B cell (primary cell): ENCODE results near the gene IL13. TPM values are rescaled to one million over a fixed set of nuclear protein-coding genes. Genes with fewer than 3 reads are reported as not detected.
A peak's percentile ranks its signal among the peaks of the same experiment; 100 is the strongest.

ENCODE experiments used
- ATAC-seq: fragments of 200-7000 bp; cut with Tn5 transposase; one replicate; pipeline ENCODE4 v1.10.0; 2021; ENCODE audit warnings: low read depth, mild to moderate bottlenecking, moderate number of reproducible peaks, moderate library complexity
- CTCF ChIA-PET: fragments of 350-600 bp; sonication (Branson Sonifier 250); formaldehyde crosslinking; loops from one replicate; lab custom pipeline; 2021; ENCODE audit warnings: antibody characterized with exemption, inconsistent platforms; lab: Charles Lee
- POLR2A ChIA-PET: fragments of 350-600 bp; sonication (Branson Sonifier 250); formaldehyde crosslinking; loops from one replicate; lab custom pipeline; 2021; ENCODE audit warnings: antibody characterized with exemption; lab: Charles Lee
- DNase-seq: peaks from one replicate; pipeline ENCODE4 v3.0.0; 2013
- H2AFZ ChIP-seq: 2 replicates; pipeline ENCODE4 v1.6.1; 2012; ENCODE audit warnings: mild to moderate bottlenecking, low read depth, low read length; ENCODE audit not compliant: insufficient read depth, poor library complexity, severe bottlenecking
- H3K27ac ChIP-seq, 2 donors: 1 replicate in 1 of 2; 2 replicates in 1 of 2; pipeline ENCODE4 v1.5.1; 2012 to 2013; ENCODE audit warnings: low read length in 2 of 2, mild to moderate bottlenecking in 2 of 2, moderate library complexity in 1 of 2
- H3K27me3 ChIP-seq, 4 experiments: fragments of 200-600 bp in 1 of 4; sonication (generic) in 1 of 4; replicated peaks in 1 of 4; 1 replicate in 2 of 4; 2 replicates in 2 of 4; pipeline versions ENCODE4 v1.6.1 to v1.7.0; 2013 to 2016; ENCODE audit warnings: low read length in 3 of 4, mild to moderate bottlenecking in 2 of 4, mixed read lengths in 1 of 4, moderate library complexity in 1 of 4; ENCODE audit not compliant: insufficient read depth in 4 of 4, control insufficient read depth in 3 of 4; ENCODE audit errors: control extremely low read depth in 1 of 4
- H3K36me3 ChIP-seq, 2 experiments: replicated peaks in 1 of 2; 1 replicate in 1 of 2; 2 replicates in 1 of 2; pipeline versions ENCODE4 v1.6.1 to v1.7.1; 2013; ENCODE audit warnings: low read length in 1 of 2; ENCODE audit not compliant: insufficient read depth in 2 of 2, control insufficient read depth in 1 of 2; ENCODE audit errors: control extremely low read depth in 1 of 2, extremely low read depth in 1 of 2
- H3K4me1 ChIP-seq, 2 donors: fragments of 200-600 bp in 1 of 2; sonication (generic) in 1 of 2; 1 replicate in 1 of 2; 2 replicates in 1 of 2; pipeline versions ENCODE4 v1.5.1 to v1.6.1; 2013 to 2017; ENCODE audit warnings: low read length in 2 of 2; ENCODE audit not compliant: control insufficient read depth in 2 of 2, insufficient read depth in 2 of 2
- H3K4me2 ChIP-seq: replicated peaks from 2 replicates; pipeline ENCODE3; 2012; ENCODE audit warnings: mild to moderate bottlenecking, low read depth, low read length; ENCODE audit not compliant: poor library complexity, severe bottlenecking
- H3K4me3 ChIP-seq, 5 experiments: fragments of 200-600 bp in 1 of 5; sonication (generic) in 1 of 5; 1 replicate in 3 of 5; 2 replicates in 2 of 5; pipeline versions ENCODE4 v1.5.1 to v1.7.0; 2011 to 2016; ENCODE audit warnings: low read length in 4 of 5, mild to moderate bottlenecking in 4 of 5, low read depth in 2 of 5, control low read depth in 1 of 5, moderate library complexity in 1 of 5; ENCODE audit not compliant: insufficient read depth in 1 of 5; ENCODE audit errors: control extremely low read depth in 1 of 5, extremely low read depth in 1 of 5
- H3K79me2 ChIP-seq: fragments of 200-600 bp; sonication (generic); one replicate; pipeline ENCODE4 v1.6.0; 2016; ENCODE audit warnings: low read length; ENCODE audit not compliant: control insufficient read depth, insufficient read depth
- H3K9ac ChIP-seq: fragments of 200-600 bp; sonication (generic); 2 replicates; pipeline ENCODE4 v1.6.1; 2017; ENCODE audit warnings: mild to moderate bottlenecking, low read length, moderate library complexity
- H3K9me3 ChIP-seq, 3 donors: one replicate each; pipeline versions ENCODE4 v1.6.1 to v1.7.1; 2013; ENCODE audit warnings: low read length in 2 of 3; ENCODE audit not compliant: control insufficient read depth in 2 of 3, insufficient read depth in 1 of 3; ENCODE audit errors: control extremely low read depth in 1 of 3
- H4K20me1 ChIP-seq: 2 replicates; pipeline ENCODE4 v1.6.0; 2012; ENCODE audit warnings: mild to moderate bottlenecking, low read length; ENCODE audit not compliant: insufficient read depth, control insufficient read depth, poor library complexity, severe bottlenecking
- H3K27ac Mint-ChIP-seq: one replicate; pipeline ENCODE4 v1.8.0; 2021; ENCODE audit warnings: mixed read lengths
- H3K27me3 Mint-ChIP-seq: one replicate; pipeline ENCODE4 v1.8.0; 2021; ENCODE audit warnings: mixed read lengths
- H3K4me1 Mint-ChIP-seq: one replicate; pipeline ENCODE4 v1.8.0; 2021; ENCODE audit warnings: mixed read lengths
- H3K4me3 Mint-ChIP-seq: one replicate; pipeline ENCODE4 v1.8.0; 2021; ENCODE audit warnings: mixed read lengths
- H3K9me3 Mint-ChIP-seq: one replicate; pipeline ENCODE4 v1.8.0; 2022; ENCODE audit warnings: mixed read lengths; ENCODE audit not compliant: insufficient read depth
- CTCF ChIP-seq: fragments of 200-600 bp; IDR thresholded peaks from one replicate; pipeline ENCODE4 v1.8.0; 2022; ENCODE audit warnings: antibody characterized with exemption, mild to moderate bottlenecking
- EZH2 ChIP-seq: IDR thresholded peaks from 2 replicates; pipeline ENCODE4 v1.6.1; 2012; ENCODE audit warnings: borderline replicate concordance, low read depth, mild to moderate bottlenecking, moderate library complexity, low read length; ENCODE audit not compliant: insufficient read depth, poor library complexity, severe bottlenecking
- WGBS: methylation state at CpG from one replicate; pipeline ENCODE4 v1.1.5; 2013; ENCODE audit warnings: missing lambda C conversion rate; ENCODE audit not compliant: insufficient coverage; 5-methylcytosine and 5-hydroxymethylcytosine counted together
- intact Hi-C: fragments of 100-400 bp; cut with micrococcal nuclease; formaldehyde crosslinking; loops from one replicate; pipeline ENCODE4 v1.10.0; 2022
- polyA plus RNA-seq: library from polyadenylated mRNA; depleted of rRNA; stranded (reverse); fragments of >200 nt; gene quantifications from 2 replicates; pipeline ENCODE4 v1.2.3, GENCODE V29; 2012
- total RNA-seq, 2 donors: library from RNA; stranded (reverse); fragments of 120-200 nt in 1 of 2; gene quantifications; 1 replicate in 1 of 2; 2 replicates in 1 of 2; pipeline versions ENCODE4 v1.2.3 to v1.2.4, GENCODE V29; 2013 to 2022

Gene IL13
- total and polyA plus RNA-seq, 2 donors (not counting 1 experiment from before 2014, with no cell fraction given), result 0.42 to 0.45 TPM

- Mint-ChIP-seq H3K4me1 (peaks cover 30% of the 10 kb centered on the region), H3K27ac (peak overlapping the region; percentile 34), H3K9me3 (no peaks in the 10 kb centered on the region), H3K27me3 (no peaks in the 10 kb centered on the region), H3K4me3 (no peak overlapping the region)
- intact Hi-C loops, result no loop called here
- Histone ChIP-seq H3K4me3 (no peak overlapping the region), H3K79me2 (no peaks in the 10 kb centered on the region), H4K20me1 (no peaks in the 10 kb centered on the region), H3K27ac (no peak overlapping the region), H2AFZ (peak overlapping the region; percentile 51), H3K36me3 (no peaks in the 10 kb centered on the region), H3K9ac (no peak overlapping the region), H3K4me2 (peak overlapping the region; percentile 39), H3K9me3 (no peaks in the 10 kb centered on the region), H3K27me3 (peaks cover 0 to 3% (median 0%) of the 10 kb centered on the region in 4 experiments), H3K4me1 (peaks cover 0 to 16% of the 10 kb centered on the region in 2 donors)
- DNase-seq (no peak), ATAC-seq (peak; percentile 28)
- TF ChIP-seq CTCF, result no peak
- TF ChIP-seq EZH2, result no peak
- ChIA-PET POLR2A (interaction anchor here (0.6 kb wide), 1 partner anchor 897 kb away, joined by 4 read pairs; no protein-coding TSS in a partner anchor), CTCF (interaction anchor here (0.5 to 0.9 kb wide), 2 partner anchors 73 to 234 kb away, joined by 3 read pairs; no protein-coding TSS in a partner anchor)
- 85% methylated on average over 11 of the region's 13 CpGs for WGBS
These were observed 6.1 kb downstream of the IL13 start for GRCh38 chr5:132663771-132664695.

GRCh38 chr5:132664696-132665209 is 6.8 kb downstream of the IL13 start:
- H3K4me1 ChIP-seq, result peaks cover 0 to 16% of the 10 kb centered on the region in 2 donors
- no peaks in the 10 kb centered on the region for H3K79me2 ChIP-seq
- Mint-ChIP-seq H3K4me3 (no peak overlapping the region), H3K4me1 (peaks cover 30% of the 10 kb centered on the region), H3K27me3 (peaks cover 2% of the 10 kb centered on the region), H3K27ac (no peak overlapping the region), H3K9me3 (no peaks in the 10 kb centered on the region)
- DNase-seq, result no peak
- H3K4me2 ChIP-seq, result no peak overlapping the region
- intact Hi-C loops, result no loop called here
- POLR2A ChIA-PET, result no interaction called here
- CTCF ChIA-PET, result no interaction called here
- H3K9ac ChIP-seq, result no peak overlapping the region
- TF ChIP-seq CTCF, result no peak
- TF ChIP-seq EZH2, result no peak
- ATAC-seq, result no peak
- no peak overlapping the region for H2AFZ ChIP-seq
- WGBS, result 98% methylated on average over 9 of the region's 9 CpGs
- H3K27me3 ChIP-seq, result peaks cover 0 to 3% (median 0%) of the 10 kb centered on the region in 4 experiments
- no peak overlapping the region for H3K27ac ChIP-seq
- H3K4me3 ChIP-seq, result no peak overlapping the region
- H4K20me1 ChIP-seq, result no peaks in the 10 kb centered on the region
- H3K9me3 ChIP-seq, result no peaks in the 10 kb centered on the region
- H3K36me3 ChIP-seq, result no peaks in the 10 kb centered on the region
